Rectal smooth muscle tissue (tissue), 1 donor: ENCODE measurements around the gene ZP2.
"Not testable (repeated sequence)": the region's sequence is repeated elsewhere in the genome, so short reads cannot be mapped to it uniquely, and the experiment has no call there.

Source experiments
- H3K27ac ChIP-seq: one replicate; pipeline ENCODE4 v1.7.0; 2013; ENCODE audit warnings: low read depth, low read length, inconsistent platforms
- H3K27me3 ChIP-seq: one replicate; pipeline ENCODE4 v1.7.0; 2013; ENCODE audit warnings: low read length; ENCODE audit not compliant: control insufficient read depth, insufficient read depth
- H3K36me3 ChIP-seq: one replicate; pipeline ENCODE4 v1.7.0; 2013; ENCODE audit warnings: low read length; ENCODE audit not compliant: control insufficient read depth, insufficient read depth
- H3K4me1 ChIP-seq: one replicate; pipeline ENCODE4 v1.7.0; 2013; ENCODE audit warnings: low read length; ENCODE audit not compliant: control insufficient read depth, insufficient read depth
- H3K4me3 ChIP-seq: one replicate; pipeline ENCODE4 v1.7.0; 2013; ENCODE audit warnings: low read length
- H3K9ac ChIP-seq: one replicate; pipeline ENCODE4 v1.7.0; 2013; ENCODE audit warnings: low read length

Gene ZP2

GRCh38 chr16:21185659-21186325 is 25.6 kb downstream of the ZP2 start:
- Histone ChIP-seq H3K4me3 (no peak overlapping the region), H3K27me3 (no peaks in the 10 kb centered on the region), H3K36me3 (peaks cover 9% of the 10 kb centered on the region), H3K4me1 (no peaks in the 10 kb centered on the region), H3K27ac (no peak overlapping the region), H3K9ac (no peak overlapping the region)

GRCh38 chr16:21184834-21185233 is 26.5 kb downstream of the ZP2 start:
- Histone ChIP-seq H3K27me3 (no peaks in the 10 kb centered on the region), H3K9ac (no peak overlapping the region), H3K4me3 (no peak overlapping the region), H3K36me3 (peaks cover 9% of the 10 kb centered on the region), H3K27ac (no peak overlapping the region), H3K4me1 (no peaks in the 10 kb centered on the region)

- H3K9ac ChIP-seq = no peak overlapping the region
- H3K27me3 ChIP-seq = no peaks in the 10 kb centered on the region
- no peak overlapping the region for H3K4me3 ChIP-seq
- H3K27ac ChIP-seq = no peak overlapping the region
- peaks cover 14% of the 10 kb centered on the region for H3K36me3 ChIP-seq
- no peaks in the 10 kb centered on the region for H3K4me1 ChIP-seq
Observed at GRCh38 chr16:21183995-21184394, 27.4 kb downstream of the ZP2 start.

GRCh38 chr16:21179983-21180365 is 31.4 kb downstream of the ZP2 start:
- H3K27me3 ChIP-seq = no peaks in the 10 kb centered on the region
- no peak overlapping the region for H3K9ac ChIP-seq
- no peak overlapping the region for H3K27ac ChIP-seq
- no peak overlapping the region for H3K4me3 ChIP-seq
- H3K4me1 ChIP-seq = no peaks in the 10 kb centered on the region
- H3K36me3 ChIP-seq = peaks cover 14% of the 10 kb centered on the region

GRCh38 chr16:21179126-21179982 is 32.0 kb downstream of the ZP2 start:
- no peak overlapping the region for H3K4me3 ChIP-seq
- no peaks in the 10 kb centered on the region for H3K4me1 ChIP-seq
- peaks cover 14% of the 10 kb centered on the region for H3K36me3 ChIP-seq
- no peak overlapping the region for H3K27ac ChIP-seq
- H3K9ac ChIP-seq = no peak overlapping the region
- H3K27me3 ChIP-seq = no peaks in the 10 kb centered on the region

GRCh38 chr16:21175397-21175796 is 36.0 kb downstream of the ZP2 start:
- Histone ChIP-seq H3K27me3 (no peaks in the 10 kb centered on the region), H3K27ac (no peak overlapping the region), H3K36me3 (peaks cover 17% of the 10 kb centered on the region), H3K9ac (no peak overlapping the region), H3K4me3 (no peak overlapping the region), H3K4me1 (no peaks in the 10 kb centered on the region)

GRCh38 chr16:21172650-21173049 is 38.7 kb downstream of the ZP2 start:
- Histone ChIP-seq H3K4me3 (no peak overlapping the region), H3K36me3 (peaks cover 12% of the 10 kb centered on the region), H3K9ac (no peak overlapping the region), H3K27ac (no peak overlapping the region), H3K4me1 (no peaks in the 10 kb centered on the region), H3K27me3 (no peaks in the 10 kb centered on the region)

- H3K4me1 ChIP-seq, H3K27ac ChIP-seq, H3K4me3 ChIP-seq, H3K9ac ChIP-seq, H3K27me3 ChIP-seq: not testable (repeated sequence)
- H3K36me3 ChIP-seq = peaks cover 20% of the 10 kb centered on the region
Observed at GRCh38 chr16:21170116-21170515, 41.3 kb downstream of the ZP2 start.

GRCh38 chr16:21169249-21169981 is 42.0 kb downstream of the ZP2 start:
- Histone ChIP-seq H3K27me3 (no peaks in the 10 kb centered on the region), H3K36me3 (peaks cover 24% of the 10 kb centered on the region), H3K27ac (no peak overlapping the region), H3K9ac (no peak overlapping the region), H3K4me3 (no peak overlapping the region), H3K4me1 (no peaks in the 10 kb centered on the region)

GRCh38 chr16:21167929-21168602 is 43.3 kb downstream of the ZP2 start:
- Histone ChIP-seq H3K4me1 (peaks cover 2% of the 10 kb centered on the region), H3K27me3 (no peaks in the 10 kb centered on the region), H3K36me3 (peaks cover 23% of the 10 kb centered on the region), H3K4me3 (no peak overlapping the region), H3K9ac (no peak overlapping the region), H3K27ac (no peak overlapping the region)

- peaks cover 9% of the 10 kb centered on the region for H3K4me1 ChIP-seq
- H3K27ac ChIP-seq = no peak overlapping the region
- no peak overlapping the region for H3K4me3 ChIP-seq
- H3K27me3 ChIP-seq = no peaks in the 10 kb centered on the region
- no peak overlapping the region for H3K9ac ChIP-seq
- peaks cover 27% of the 10 kb centered on the region for H3K36me3 ChIP-seq
Observed at GRCh38 chr16:21167360-21167759, 44.0 kb downstream of the ZP2 start.

- Histone ChIP-seq H3K4me1 (peaks cover 10% of the 10 kb centered on the region), H3K36me3 (peaks cover 24% of the 10 kb centered on the region), H3K27ac (no peak overlapping the region), H3K9ac (no peak overlapping the region), H3K27me3 (no peaks in the 10 kb centered on the region), H3K4me3 (no peak overlapping the region)
Observed at GRCh38 chr16:21166561-21166961, 44.8 kb downstream of the ZP2 start.
